HG03045 (cell line): Measurements from ENCODE around the gene TOR3A.
A peak's percentile ranks its signal among the peaks of the same experiment; 100 is the strongest.

Source experiments
- ATAC-seq: cut with Tn5 transposase; IDR thresholded peaks from one replicate; pipeline ENCODE4 v1.9.1; 2021; ENCODE audit warnings: mild to moderate bottlenecking, moderate library complexity; ENCODE audit not compliant: unreplicated experiment

The TOR3A gene

GRCh38 chr1:179066471-179066870 lies 15.4 kb upstream of the TOR3A start:
- ATAC-seq, result no peak

- no peak for ATAC-seq
These were observed 4.5 kb upstream of the TOR3A start for GRCh38 chr1:179077396-179077795.

DNA sequence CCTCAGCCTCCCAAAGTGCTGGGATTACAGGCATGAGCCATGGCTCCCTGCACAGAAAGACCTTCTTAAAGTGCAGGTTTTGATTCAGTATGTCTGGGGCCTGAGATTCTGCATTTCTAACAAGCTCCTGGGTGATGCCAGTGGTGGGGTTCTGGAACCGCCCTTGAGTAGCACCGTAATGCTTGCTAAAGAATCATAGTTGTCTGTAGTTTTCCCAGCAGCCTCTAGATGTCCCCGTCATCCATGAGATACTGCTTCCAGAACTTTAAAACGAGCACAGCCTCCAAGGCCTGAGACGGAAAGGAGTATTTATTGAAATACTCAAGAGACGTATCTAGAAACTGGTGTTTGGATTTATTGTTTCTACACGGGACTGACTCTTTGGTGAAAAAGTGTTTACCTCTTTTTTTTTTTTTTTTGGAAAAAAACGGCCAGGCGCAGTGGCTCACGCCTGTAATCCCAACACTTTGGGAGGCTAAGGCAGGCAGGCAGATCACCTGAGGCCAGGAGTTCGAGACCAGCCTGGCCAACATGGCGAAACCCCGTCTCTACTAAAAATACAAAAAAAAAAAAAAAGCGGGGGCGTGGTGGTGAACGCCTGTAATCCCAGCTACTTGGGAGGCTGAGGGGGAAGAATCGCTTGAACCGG lies 2.6 kb upstream of the TOR3A start:
- no peak for ATAC-seq

GRCh38 chr1:179080866-179081686 lies 794 bp upstream of the TOR3A start:
- ATAC-seq, result peak; percentile 23

DNA sequence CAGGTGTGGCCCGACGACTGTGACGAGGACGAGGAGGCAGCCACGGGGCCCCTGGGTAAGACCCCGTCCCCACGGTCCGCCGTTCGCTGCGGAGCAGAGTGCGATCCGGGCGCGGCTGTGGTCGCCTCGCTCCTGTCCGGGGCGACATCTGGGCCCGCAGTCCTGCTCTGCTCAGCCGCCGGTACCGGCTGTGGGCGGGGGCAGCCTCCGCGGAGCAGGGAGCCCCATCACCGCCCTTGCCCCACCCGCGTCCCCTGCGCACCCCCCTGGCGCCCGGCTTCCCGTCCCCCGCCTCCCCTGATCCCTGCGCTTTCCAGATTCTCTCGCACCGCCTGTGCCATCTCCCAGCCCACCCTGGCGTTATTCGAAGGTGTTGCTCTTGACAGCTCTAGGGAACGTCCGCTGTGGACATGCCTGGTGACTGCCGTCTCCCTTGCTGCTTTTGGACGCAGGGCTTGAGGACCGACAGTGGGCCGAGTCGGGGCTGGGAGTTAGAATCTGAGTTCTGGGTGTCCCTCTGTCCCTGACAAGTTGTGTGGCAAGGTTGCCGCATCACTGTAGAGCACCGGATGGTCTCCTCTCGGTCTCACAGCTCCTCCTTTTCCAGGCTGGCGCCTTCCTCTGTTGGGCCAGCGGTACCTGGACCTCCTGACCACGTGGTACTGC lies 596 bp downstream of the TOR3A start:
- peak; percentile 30 for ATAC-seq

GRCh38 chr1:179082999-179083335 lies 1.1 kb downstream of the TOR3A start:
- no peak for ATAC-seq

DNA sequence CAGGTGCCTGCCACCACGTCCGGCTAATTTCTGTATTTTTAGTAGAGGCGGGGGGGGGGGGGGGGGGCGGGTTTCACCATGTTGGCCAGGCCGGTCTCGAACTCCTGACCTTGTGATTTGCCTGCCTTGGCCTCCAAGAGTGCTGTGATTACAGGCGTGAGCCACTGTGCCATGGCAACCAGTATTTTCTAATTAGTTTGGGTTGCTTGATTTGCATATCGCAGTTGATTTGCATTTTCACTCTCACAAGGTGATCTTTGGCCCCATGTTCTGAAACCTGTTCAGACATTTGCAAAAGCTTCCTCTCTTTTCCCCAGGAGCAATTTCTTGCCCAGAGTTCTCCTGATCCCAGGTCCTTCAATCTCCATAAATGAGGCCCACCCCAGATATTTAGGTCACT lies 1.7 kb downstream of the TOR3A start:
- ATAC-seq, result no peak

DNA sequence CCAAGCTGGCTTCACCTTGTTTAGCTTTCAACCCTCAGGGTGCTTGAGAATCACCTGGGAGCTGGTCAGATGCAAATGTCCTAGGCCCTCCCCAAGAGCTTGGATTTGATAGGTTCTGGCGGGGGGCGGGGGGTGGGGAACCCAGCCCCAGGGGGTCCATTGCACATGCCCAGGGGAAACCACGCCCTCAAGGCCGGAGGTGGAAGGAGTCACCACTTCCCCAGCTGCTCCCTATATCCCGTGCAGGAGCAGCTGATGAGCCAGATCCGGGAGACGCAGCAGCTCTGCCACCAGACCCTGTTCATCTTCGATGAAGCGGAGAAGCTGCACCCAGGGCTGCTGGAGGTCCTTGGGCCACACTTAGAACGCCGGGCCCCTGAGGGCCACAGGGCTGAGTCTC lies 5.8 kb downstream of the TOR3A start:
- ATAC-seq, result no peak

DNA sequence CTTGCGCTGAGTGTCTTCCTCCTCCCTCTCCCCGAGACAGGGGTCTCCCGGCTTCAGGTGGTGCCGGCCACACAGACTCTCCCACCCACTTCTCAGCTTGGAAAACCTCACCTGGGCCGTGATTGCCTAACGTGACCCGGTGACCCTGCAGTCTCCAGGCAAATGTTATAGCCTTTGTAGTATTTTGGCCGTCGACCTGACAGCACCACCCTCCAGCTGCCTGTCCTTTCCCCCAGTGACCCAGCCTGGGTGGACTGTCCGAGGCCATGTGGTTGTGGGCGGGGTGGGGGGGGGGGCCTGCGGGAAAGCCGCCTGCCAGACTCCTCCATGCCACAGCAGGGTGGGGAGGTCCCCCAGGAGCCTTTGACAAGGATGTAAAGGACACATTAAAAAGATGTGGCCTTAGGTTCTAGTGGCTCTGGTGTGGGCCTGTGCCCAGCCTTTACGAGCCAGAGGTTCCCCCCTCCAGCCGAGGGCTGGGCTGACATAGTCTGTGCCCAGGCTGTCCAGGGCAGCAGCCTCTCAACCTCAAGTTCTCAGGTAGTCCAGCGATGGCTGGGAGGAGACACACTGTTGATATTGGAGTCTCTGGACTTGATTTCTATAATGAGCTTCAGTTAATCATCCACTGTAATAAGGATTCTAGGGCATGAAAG lies 8.1 kb downstream of the TOR3A start:
- ATAC-seq, result no peak

- ATAC-seq, result no peak
These were observed 8.7 kb downstream of the TOR3A start for GRCh38 chr1:179090522-179090921.

- ATAC-seq, result no peak
These were observed 9.1 kb downstream of the TOR3A start for GRCh38 chr1:179090923-179091322.

DNA sequence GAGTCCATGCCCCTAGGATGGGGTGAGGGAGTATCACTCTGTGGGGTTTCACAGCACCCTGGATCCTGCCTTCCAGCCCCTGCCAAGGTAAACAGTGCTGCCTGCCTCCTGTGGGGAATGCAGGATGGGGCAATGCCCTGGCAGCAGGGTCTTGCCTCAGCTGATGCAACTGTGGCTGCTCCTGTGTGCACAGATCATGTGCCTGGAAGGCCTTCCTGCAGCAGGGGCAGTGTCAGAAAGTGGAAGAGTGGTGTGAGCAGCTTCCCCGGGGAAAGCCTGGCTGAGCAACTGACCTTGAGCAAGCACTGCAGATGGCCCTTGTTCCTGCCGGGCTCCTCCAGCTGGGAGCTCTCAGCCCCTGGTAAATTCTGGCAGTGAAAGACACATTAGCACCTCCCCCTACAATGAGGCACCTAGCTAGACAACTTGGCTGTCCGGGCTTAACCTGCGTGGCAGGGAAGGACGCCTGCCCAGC lies 9.9 kb downstream of the TOR3A start:
- ATAC-seq, result no peak

- no peak for ATAC-seq
These were observed 11.1 kb downstream of the TOR3A start for GRCh38 chr1:179092896-179093461.

GRCh38 chr1:179094818-179095217 lies 12.9 kb downstream of the TOR3A start:
- no peak for ATAC-seq

DNA sequence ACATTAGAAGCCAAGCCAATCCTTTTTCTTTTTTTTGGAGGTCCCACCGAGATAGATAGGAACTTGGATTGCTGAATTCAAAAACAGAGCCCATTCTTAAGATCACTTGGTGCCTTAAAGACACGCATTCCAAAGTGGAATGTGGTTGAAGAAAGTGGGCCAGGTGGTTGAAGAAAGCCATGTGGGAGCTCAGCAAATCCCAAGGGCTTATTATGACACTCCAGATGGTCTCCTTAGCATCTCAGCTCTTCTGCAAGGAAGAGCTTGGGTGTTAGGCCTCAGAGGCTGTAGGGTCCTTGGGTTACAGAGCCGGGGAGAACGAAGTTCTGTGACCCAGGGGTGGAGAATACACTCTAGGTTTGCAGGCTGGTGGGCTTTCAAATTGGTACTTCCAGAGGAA lies 13.5 kb downstream of the TOR3A start:
- no peak for ATAC-seq

DNA sequence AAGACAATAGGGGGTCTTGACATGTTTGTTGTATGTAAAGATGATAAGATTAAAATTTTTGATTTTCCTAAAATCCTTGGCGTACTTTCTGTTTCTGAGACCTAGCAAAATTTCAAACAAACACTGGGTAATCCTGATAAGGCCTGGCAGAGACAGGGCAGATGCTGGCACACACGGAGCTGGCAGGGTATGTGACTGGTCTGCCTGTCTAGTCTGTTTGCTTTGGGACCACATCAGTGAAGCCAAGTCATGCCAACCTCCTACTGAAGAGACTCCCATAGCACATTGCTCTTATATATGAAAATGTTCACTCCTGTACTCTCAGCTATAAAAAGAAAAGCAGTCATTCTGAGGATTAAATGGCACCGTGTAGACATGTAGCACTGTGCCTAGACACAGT lies 14.1 kb downstream of the TOR3A start:
- no peak for ATAC-seq

GRCh38 chr1:179099891-179100290 lies 18.0 kb downstream of the TOR3A start:
- no peak for ATAC-seq

GRCh38 chr1:179101566-179101965 lies 19.7 kb downstream of the TOR3A start:
- ATAC-seq, result no peak

GRCh38 chr1:179103999-179104398 lies 22.1 kb downstream of the TOR3A start:
- ATAC-seq, result no peak

- ATAC-seq, result no peak
These were observed 22.9 kb downstream of the TOR3A start for GRCh38 chr1:179104611-179105250.

GRCh38 chr1:179105393-179105792 lies 23.5 kb downstream of the TOR3A start:
- no peak for ATAC-seq
